Measurements from ENCODE around the gene SLTM.
"Not testable (repeated sequence)": the region's sequence is repeated elsewhere in the genome, so short reads cannot be mapped to it uniquely, and the experiment has no call there.

Gene SLTM

DNA sequence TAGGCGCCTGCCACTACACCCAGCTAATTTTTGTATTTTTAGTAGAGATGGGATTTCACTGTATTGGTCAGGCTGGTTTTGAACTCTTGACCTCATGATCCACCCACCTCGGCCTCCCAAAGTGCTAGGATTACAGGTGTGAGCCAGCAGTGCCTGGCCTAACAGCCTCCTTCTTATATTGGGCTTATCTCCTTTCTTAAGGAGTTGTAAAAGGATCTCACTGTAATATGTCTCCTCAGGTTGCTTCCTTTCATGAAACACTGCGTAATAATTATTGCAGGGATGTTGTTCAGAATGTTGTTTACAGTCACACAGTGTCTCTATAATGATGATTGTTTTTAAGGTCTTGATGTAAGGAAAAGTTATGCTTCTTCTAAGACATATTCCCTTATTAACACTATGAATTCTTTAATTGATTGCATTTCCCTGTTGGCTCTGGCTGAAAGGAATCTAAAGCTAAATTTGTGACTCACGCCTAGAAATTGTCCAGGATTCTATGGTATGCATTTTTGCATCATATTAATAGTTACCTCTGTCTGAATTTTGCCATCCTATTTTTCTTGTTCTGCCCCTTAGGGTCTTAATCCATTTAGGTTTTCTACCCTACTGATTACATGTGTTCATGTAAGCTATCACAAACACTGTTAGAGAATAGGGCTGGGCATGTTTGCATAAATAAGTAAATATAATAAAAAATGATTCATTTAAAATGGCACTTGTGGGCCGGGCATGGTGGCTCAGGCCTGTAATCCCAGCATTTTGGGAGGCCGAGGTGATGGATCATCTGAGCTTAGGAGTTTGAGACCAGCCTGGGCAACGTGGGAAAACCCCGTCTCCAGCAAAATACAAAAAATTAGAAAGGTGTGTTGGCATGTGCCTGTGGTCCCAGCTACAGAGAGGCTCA, 29.4 kb upstream of the SLTM start:
- no peaks in the 10 kb centered on the region for H3K9me3 ChIP-seq (ENCODE audit: insufficient read depth, low read length)
- DNase-seq (ENCODE audit: low read depth, low spot score) = no peak
- H3K9ac ChIP-seq (ENCODE audit: insufficient read length, low read depth) = no peak overlapping the region
- no peaks in the 10 kb centered on the region for H3K27me3 ChIP-seq (ENCODE audit: insufficient read depth, insufficient read length)
- no peaks in the 10 kb centered on the region for H3K4me1 ChIP-seq (ENCODE audit: insufficient read depth, insufficient read length)
- no peak overlapping the region for H3K4me3 ChIP-seq (ENCODE audit: insufficient read length, low read depth)
- TF ChIP-seq SUZ12 (IDR thresholded peaks at IDR 0.05; ENCODE audit: extremely low read depth, insufficient read depth, insufficient read length) (no peak), YY1 (IDR thresholded peaks at IDR 0.05; ENCODE audit: insufficient read depth, insufficient read length) (no peak), ZNF274 (IDR thresholded peaks at IDR 0.05; ENCODE audit: low read depth, low read length) (no peak)
- no peaks in the 10 kb centered on the region for H3K36me3 ChIP-seq (ENCODE audit: insufficient read depth, insufficient read length, low read length)

DNA sequence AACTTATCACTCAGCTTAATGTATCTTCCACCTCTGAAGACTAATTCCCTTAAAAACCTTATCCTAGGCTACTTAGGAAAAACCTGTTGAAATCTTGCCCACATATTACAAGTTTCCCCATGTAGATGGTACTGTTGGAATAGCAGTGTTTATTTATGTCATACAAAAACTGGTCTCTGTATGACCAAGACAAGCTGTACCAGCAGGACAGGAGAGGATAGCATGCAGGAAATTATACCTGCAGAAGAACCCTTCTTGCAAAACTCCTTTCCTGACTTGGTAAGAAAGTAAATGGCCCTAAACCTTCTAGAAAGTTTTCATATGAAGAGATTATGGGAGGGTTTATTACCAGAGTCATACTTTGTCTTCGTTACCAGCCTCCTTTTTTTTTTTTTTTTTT, 28.7 kb upstream of the SLTM start:
- no peak overlapping the region for H3K4me3 ChIP-seq (ENCODE audit: insufficient read length, low read depth)
- TF ChIP-seq SUZ12 (IDR thresholded peaks at IDR 0.05; ENCODE audit: extremely low read depth, insufficient read depth, insufficient read length) (no peak), YY1 (IDR thresholded peaks at IDR 0.05; ENCODE audit: insufficient read depth, insufficient read length) (no peak), ZNF274 (IDR thresholded peaks at IDR 0.05; ENCODE audit: low read depth, low read length) (no peak)
- no peak for DNase-seq (ENCODE audit: low read depth, low spot score)
- no peaks in the 10 kb centered on the region for H3K4me1 ChIP-seq (ENCODE audit: insufficient read depth, insufficient read length)
- no peaks in the 10 kb centered on the region for H3K27me3 ChIP-seq (ENCODE audit: insufficient read depth, insufficient read length)
- H3K9me3 ChIP-seq (ENCODE audit: insufficient read depth, low read length) = no peaks in the 10 kb centered on the region
- H3K36me3 ChIP-seq (ENCODE audit: insufficient read depth, insufficient read length, low read length) = no peaks in the 10 kb centered on the region
- H3K9ac ChIP-seq (ENCODE audit: insufficient read length, low read depth) = no peak overlapping the region

DNA sequence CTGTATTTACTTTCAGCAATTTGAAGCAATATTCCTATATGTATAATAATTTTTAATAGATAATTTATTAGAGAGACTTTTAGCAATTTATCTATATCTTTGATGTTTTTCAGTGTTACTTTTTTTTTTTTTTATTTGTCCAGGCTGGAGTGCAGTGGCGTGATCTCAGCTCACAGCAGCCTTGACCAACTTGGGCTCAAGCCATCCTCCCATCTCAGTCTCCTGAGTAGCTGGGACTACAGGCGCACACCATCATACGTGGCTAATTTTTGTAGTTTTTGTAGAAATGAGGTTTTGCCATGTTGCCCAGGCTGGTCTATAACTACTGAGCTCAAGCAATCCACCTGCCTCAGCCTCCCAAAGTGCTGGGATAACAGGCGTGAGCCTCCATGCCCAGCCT, 25.3 kb upstream of the SLTM start:
- Histone ChIP-seq H3K4me3 (ENCODE audit: insufficient read length, low read depth) (no peak overlapping the region), H3K9ac (ENCODE audit: insufficient read length, low read depth) (no peak overlapping the region), H3K36me3 (ENCODE audit: insufficient read depth, insufficient read length, low read length) (no peaks in the 10 kb centered on the region), H3K9me3 (ENCODE audit: insufficient read depth, low read length) (no peaks in the 10 kb centered on the region), H3K4me1 (ENCODE audit: insufficient read depth, insufficient read length) (no peaks in the 10 kb centered on the region), H3K27me3 (ENCODE audit: insufficient read depth, insufficient read length) (no peaks in the 10 kb centered on the region)
- no peak for DNase-seq (ENCODE audit: low read depth, low spot score)
- no peak for TF ChIP-seq ZNF274 (IDR thresholded peaks at IDR 0.05; ENCODE audit: low read depth, low read length)

DNA sequence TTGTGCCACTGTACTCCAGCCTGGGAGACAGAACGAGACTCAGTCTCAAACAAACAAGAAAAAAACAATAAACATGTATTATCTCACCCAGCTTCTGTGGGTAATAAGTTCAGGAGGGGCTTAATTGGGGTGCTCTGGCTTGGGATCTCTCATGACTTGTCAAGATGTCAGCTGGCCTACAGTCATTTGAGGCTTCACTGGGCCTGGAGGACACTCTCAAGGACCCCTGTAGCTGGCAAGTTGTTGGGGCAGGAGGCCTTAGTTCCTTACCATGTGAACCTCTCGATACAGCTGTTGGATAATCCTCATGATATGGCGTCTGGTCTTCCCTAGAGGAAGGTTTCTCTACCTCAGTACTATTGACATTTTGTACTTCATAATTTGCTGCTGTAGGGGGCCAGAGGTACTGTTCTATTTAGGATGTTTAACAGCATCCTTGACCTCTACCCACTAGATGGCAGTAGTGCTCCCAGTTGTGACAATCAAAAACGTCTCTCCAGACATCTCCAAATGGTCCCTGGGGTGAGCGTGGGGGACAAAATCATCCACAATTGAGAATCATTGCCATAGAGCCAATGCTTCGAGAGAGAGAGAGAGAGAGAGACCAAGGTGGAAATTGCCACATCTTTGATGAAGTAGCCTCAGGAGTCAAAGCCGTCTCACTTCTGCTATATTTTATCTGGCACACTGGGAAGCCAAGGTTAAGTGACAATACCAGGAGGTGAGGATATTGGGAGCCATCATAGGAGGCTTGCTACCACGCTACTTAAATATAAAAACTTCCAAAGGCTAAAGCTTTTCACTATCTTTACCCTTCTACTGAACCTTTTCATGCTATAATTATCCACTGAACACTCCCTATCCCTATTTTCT, 23.9 kb upstream of the SLTM start:
- Histone ChIP-seq H3K27me3 (ENCODE audit: insufficient read depth, insufficient read length) (no peaks in the 10 kb centered on the region), H3K9ac (ENCODE audit: insufficient read length, low read depth) (no peak overlapping the region), H3K36me3 (ENCODE audit: insufficient read depth, insufficient read length, low read length) (no peaks in the 10 kb centered on the region), H3K9me3 (ENCODE audit: insufficient read depth, low read length) (no peaks in the 10 kb centered on the region), H3K4me3 (ENCODE audit: insufficient read length, low read depth) (no peak overlapping the region), H3K4me1 (ENCODE audit: insufficient read depth, insufficient read length) (no peaks in the 10 kb centered on the region)
- no peak for TF ChIP-seq SUZ12 (IDR thresholded peaks at IDR 0.05; ENCODE audit: extremely low read depth, insufficient read depth, insufficient read length)
- no peak for TF ChIP-seq YY1 (IDR thresholded peaks at IDR 0.05; ENCODE audit: insufficient read depth, insufficient read length)
- no peak for TF ChIP-seq ZNF274 (IDR thresholded peaks at IDR 0.05; ENCODE audit: low read depth, low read length)
- DNase-seq (ENCODE audit: low read depth, low spot score) = peak; percentile 60

DNA sequence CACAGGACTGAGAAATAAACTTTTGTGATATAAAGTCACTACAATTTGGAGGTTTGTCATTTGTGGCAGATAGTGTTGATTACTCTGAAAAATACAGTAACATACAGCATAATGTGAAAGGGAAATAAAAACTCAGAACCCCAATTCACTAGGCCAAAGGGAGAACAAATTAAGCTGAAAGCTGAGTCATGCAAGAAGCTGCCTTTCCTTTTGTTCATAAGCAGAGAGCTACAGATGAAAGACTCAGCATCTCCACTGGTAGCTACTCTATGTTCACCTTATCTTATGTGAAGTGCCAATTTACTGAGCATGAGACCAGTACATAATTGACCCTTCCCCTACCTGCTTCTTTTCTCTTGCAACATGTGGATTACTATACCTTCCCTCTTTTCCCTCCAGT, 19.3 kb upstream of the SLTM start:
- no peaks in the 10 kb centered on the region for H3K9me3 ChIP-seq (ENCODE audit: insufficient read depth, low read length)
- TF ChIP-seq ZNF274 (IDR thresholded peaks at IDR 0.05; ENCODE audit: low read depth, low read length) (no peak), YY1 (IDR thresholded peaks at IDR 0.05; ENCODE audit: insufficient read depth, insufficient read length) (no peak), SUZ12 (IDR thresholded peaks at IDR 0.05; ENCODE audit: extremely low read depth, insufficient read depth, insufficient read length) (no peak)
- H3K4me3 ChIP-seq (ENCODE audit: insufficient read length, low read depth) = no peak overlapping the region
- DNase-seq (ENCODE audit: low read depth, low spot score) = no peak
- H3K36me3 ChIP-seq (ENCODE audit: insufficient read depth, insufficient read length, low read length) = no peaks in the 10 kb centered on the region
- no peaks in the 10 kb centered on the region for H3K4me1 ChIP-seq (ENCODE audit: insufficient read depth, insufficient read length)
- no peak overlapping the region for H3K9ac ChIP-seq (ENCODE audit: insufficient read length, low read depth)
- H3K27me3 ChIP-seq (ENCODE audit: insufficient read depth, insufficient read length) = no peaks in the 10 kb centered on the region

DNA sequence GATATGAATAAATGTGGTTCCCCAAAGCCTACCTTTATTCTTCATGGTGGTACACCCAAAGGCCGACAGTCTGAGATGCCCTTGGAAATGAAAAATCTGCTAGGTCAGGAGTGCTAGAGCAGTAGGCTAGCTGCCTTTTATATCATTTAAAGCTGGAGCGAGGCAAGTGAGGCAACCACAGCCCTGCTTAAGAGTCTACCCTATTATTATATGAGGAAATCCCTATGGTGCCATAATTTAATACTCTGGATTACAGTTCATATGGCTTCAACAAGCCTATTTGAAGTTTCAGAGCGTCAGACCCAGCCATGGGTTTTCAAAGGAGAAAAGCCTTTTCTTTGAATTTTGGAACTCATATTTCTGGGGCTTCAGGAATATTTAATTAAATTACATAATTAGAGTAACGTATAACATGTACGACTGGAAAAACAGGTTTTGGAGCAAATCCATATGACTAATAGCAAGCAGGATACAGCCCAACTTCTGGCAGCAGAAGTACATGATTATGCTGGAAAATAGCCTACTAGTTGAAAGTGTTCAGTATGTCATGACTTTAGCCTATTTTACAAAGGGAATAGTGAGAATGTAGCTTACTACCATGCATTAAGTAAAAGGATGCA, 18.0 kb upstream of the SLTM start:
- no peak for TF ChIP-seq SUZ12 (IDR thresholded peaks at IDR 0.05; ENCODE audit: extremely low read depth, insufficient read depth, insufficient read length)
- TF ChIP-seq ZNF274 (IDR thresholded peaks at IDR 0.05; ENCODE audit: low read depth, low read length) = no peak
- no peak overlapping the region for H3K4me3 ChIP-seq (ENCODE audit: insufficient read length, low read depth)
- H3K27me3 ChIP-seq (ENCODE audit: insufficient read depth, insufficient read length) = no peaks in the 10 kb centered on the region
- no peak overlapping the region for H3K9ac ChIP-seq (ENCODE audit: insufficient read length, low read depth)
- H3K4me1 ChIP-seq (ENCODE audit: insufficient read depth, insufficient read length) = no peaks in the 10 kb centered on the region
- no peaks in the 10 kb centered on the region for H3K9me3 ChIP-seq (ENCODE audit: insufficient read depth, low read length)
- no peaks in the 10 kb centered on the region for H3K36me3 ChIP-seq (ENCODE audit: insufficient read depth, insufficient read length, low read length)
- DNase-seq (ENCODE audit: low read depth, low spot score) = no peak

DNA sequence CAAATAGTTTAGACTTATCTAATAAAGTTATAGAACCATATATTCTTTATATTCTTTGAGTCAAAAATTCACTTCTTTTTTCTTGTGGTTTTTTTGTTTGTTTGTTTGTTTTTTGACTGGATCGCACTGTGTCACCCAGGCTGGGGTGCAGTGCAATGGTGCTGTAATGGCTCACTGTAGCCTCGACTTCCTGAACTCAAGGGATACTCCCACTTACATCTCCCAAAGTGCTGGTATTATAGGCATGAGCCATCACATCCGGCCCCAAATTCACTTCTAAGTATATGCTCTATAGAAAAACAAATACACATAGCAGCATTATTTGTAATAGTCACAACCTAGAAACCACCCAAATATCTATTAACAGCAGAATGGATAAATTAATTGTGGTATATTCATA, 13.7 kb upstream of the SLTM start:
- no peaks in the 10 kb centered on the region for H3K9me3 ChIP-seq (ENCODE audit: insufficient read depth, low read length)
- H3K36me3 ChIP-seq (ENCODE audit: insufficient read depth, insufficient read length, low read length) = no peaks in the 10 kb centered on the region
- no peaks in the 10 kb centered on the region for H3K4me1 ChIP-seq (ENCODE audit: insufficient read depth, insufficient read length)
- DNase-seq (ENCODE audit: low read depth, low spot score) = no peak
- no peaks in the 10 kb centered on the region for H3K27me3 ChIP-seq (ENCODE audit: insufficient read depth, insufficient read length)
- H3K9ac ChIP-seq (ENCODE audit: insufficient read length, low read depth) = no peak overlapping the region
- TF ChIP-seq YY1 (IDR thresholded peaks at IDR 0.05; ENCODE audit: insufficient read depth, insufficient read length) (no peak), SUZ12 (IDR thresholded peaks at IDR 0.05; ENCODE audit: extremely low read depth, insufficient read depth, insufficient read length) (no peak), ZNF274 (IDR thresholded peaks at IDR 0.05; ENCODE audit: low read depth, low read length) (no peak)
- H3K4me3 ChIP-seq (ENCODE audit: insufficient read length, low read depth) = no peak overlapping the region

DNA sequence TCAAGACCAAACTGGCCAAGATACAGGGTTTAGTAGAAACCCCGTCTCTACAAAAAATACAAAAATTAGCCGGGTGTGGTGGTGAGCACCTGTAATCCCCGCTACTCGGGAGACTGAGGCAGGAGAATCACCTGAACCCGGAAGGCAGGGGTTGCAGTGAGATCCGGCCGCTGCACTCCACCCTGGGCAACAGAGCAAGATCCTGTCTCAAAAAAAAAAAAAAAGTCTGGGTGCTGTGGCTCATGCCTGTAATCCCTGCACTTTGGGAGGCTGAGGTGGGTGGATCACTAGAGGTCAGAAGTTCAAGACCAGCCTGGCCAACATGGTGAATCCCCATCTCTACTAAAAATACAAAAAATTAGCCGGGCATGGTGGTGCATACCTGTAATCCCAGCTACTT, 1.5 kb upstream of the SLTM start:
- not testable (repeated sequence) for H3K9me3 ChIP-seq (ENCODE audit: insufficient read depth, low read length); H3K4me1 ChIP-seq (ENCODE audit: insufficient read depth, insufficient read length); H3K27me3 ChIP-seq (ENCODE audit: insufficient read depth, insufficient read length); DNase-seq (ENCODE audit: low read depth, low spot score); H3K4me3 ChIP-seq (ENCODE audit: insufficient read length, low read depth); H3K9ac ChIP-seq (ENCODE audit: insufficient read length, low read depth)
- peaks cover 17% of the 10 kb centered on the region for H3K36me3 ChIP-seq (ENCODE audit: insufficient read depth, insufficient read length, low read length)
